Testis (tissue), 3 donors: ENCODE data around the gene CD34. TPM values are rescaled to one million over a fixed set of nuclear protein-coding genes. Genes with fewer than 3 reads are reported as not detected.
A peak's percentile ranks its signal among the peaks of the same experiment; 100 is the strongest.

Source experiments
- DNase-seq: peaks from one replicate; pipeline ENCODE4 v3.0.0-alpha.2; 2019
- H3K27ac ChIP-seq, 2 donors: fragments of 200-600 bp; sonication (generic); one replicate each; pipeline ENCODE4 v1.5.1; 2019
- H3K27me3 ChIP-seq: fragments of 200-600 bp; sonication (generic); one replicate; pipeline ENCODE4 v1.5.1; 2019
- H3K36me3 ChIP-seq: fragments of 200-600 bp; sonication (generic); one replicate; pipeline ENCODE4 v1.5.1; 2017; ENCODE audit warnings: low read depth; ENCODE audit errors: missing control alignments
- H3K4me1 ChIP-seq: fragments of 200-600 bp; sonication (generic); one replicate; pipeline ENCODE4 v1.5.1; 2019
- H3K4me3 ChIP-seq, 2 donors: fragments of 200-600 bp; sonication (generic); one replicate each; pipeline ENCODE4 v1.5.1; 2017 to 2019
- H3K9me3 ChIP-seq: fragments of 200-600 bp; sonication (generic); one replicate; pipeline ENCODE4 v1.5.1; 2017
- POLR2A ChIP-seq: fragments of 450-650 bp; IDR thresholded peaks from one replicate; pipeline ENCODE4 v1.6.1; 2017; ENCODE audit warnings: antibody characterized with exemption, mild to moderate bottlenecking, moderate library complexity
- WGBS, 2 donors: methylation state at CpG; one replicate each; pipeline ENCODE4 v1.1.5; 2018; 5-methylcytosine and 5-hydroxymethylcytosine counted together
- intact Hi-C: fragments of 100-400 bp; cut with DNase I; formaldehyde crosslinking; loops from one replicate; pipeline ENCODE4 v1.15.1; 2023; ENCODE audit warnings: low total_unique reads
- polyA plus RNA-seq: library from polyadenylated mRNA; stranded (reverse); fragments of 350-450 nt; fragmentation: Illumina TruSeq; extraction: RNeasy Lipid Tissue Mini Kit (QIAGEN cat#74804); gene quantifications from one replicate; pipeline ENCODE4 v1.2.3, GENCODE V29; 2014; ENCODE audit warnings: low read depth, low replicate concordance; ENCODE audit not compliant: insufficient read depth
- total RNA-seq, 2 donors: library from RNA; depleted of rRNA; stranded (reverse); fragments of >200 nt; gene quantifications; one replicate each; pipeline ENCODE4 v1.2.3, GENCODE V29; 2016
- TF ChIP-seq, protein P1 (sequence below), 3 experiments: fragments of 450-650 bp in 2 of 3; fragments of 200-600 bp in 1 of 3; sonication (generic) in 1 of 3; IDR thresholded peaks; one replicate each; pipeline ENCODE4 v1.5.1; 2016 to 2019; ENCODE audit warnings: antibody characterized with exemption in 3 of 3, mild to moderate bottlenecking in 2 of 3, moderate library complexity in 1 of 3

Gene CD34
- total and polyA plus RNA-seq, 3 donors from 2014 or later: 28.3 to 70.7 (median 32.5) TPM

DNA sequence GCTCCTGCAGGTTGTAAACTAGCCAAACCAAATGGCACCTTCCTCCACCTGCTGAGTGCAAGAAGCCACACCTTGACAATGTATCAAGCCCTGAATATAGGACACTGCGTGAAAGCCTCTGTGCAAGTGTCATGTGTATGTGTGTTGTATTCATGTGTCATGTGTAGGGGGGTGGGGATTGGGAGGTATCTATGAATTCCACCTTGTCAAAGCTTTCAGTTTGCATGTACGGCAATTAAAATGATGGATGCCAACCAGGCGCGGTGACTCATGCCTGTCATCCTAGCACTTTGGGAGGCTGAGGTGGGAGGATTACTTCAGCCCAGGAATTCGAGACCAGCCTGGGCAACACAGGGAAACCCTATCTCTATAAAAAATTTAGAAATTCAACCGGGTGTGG lies 19.8 kb downstream of the CD34 start:
- intact Hi-C loops: no loop called here
- Histone ChIP-seq H3K4me3 (no peak overlapping the region), H3K27me3 (no peaks in the 10 kb centered on the region), H3K36me3 (no peaks in the 10 kb centered on the region), H3K4me1 (peaks cover 30% of the 10 kb centered on the region), H3K27ac (peak overlapping the region; percentile 26 to 53), H3K9me3 (no peaks in the 10 kb centered on the region)
- TF ChIP-seq, protein P1, sequence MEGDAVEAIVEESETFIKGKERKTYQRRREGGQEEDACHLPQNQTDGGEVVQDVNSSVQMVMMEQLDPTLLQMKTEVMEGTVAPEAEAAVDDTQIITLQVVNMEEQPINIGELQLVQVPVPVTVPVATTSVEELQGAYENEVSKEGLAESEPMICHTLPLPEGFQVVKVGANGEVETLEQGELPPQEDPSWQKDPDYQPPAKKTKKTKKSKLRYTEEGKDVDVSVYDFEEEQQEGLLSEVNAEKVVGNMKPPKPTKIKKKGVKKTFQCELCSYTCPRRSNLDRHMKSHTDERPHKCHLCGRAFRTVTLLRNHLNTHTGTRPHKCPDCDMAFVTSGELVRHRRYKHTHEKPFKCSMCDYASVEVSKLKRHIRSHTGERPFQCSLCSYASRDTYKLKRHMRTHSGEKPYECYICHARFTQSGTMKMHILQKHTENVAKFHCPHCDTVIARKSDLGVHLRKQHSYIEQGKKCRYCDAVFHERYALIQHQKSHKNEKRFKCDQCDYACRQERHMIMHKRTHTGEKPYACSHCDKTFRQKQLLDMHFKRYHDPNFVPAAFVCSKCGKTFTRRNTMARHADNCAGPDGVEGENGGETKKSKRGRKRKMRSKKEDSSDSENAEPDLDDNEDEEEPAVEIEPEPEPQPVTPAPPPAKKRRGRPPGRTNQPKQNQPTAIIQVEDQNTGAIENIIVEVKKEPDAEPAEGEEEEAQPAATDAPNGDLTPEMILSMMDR (IDR thresholded peaks at IDR 0.05): no peak
- TF ChIP-seq POLR2A: no peak
- no peak for DNase-seq
- WGBS, 2 donors: 83 to 92% methylated on average over 6 of the region's 6 CpGs

DNA sequence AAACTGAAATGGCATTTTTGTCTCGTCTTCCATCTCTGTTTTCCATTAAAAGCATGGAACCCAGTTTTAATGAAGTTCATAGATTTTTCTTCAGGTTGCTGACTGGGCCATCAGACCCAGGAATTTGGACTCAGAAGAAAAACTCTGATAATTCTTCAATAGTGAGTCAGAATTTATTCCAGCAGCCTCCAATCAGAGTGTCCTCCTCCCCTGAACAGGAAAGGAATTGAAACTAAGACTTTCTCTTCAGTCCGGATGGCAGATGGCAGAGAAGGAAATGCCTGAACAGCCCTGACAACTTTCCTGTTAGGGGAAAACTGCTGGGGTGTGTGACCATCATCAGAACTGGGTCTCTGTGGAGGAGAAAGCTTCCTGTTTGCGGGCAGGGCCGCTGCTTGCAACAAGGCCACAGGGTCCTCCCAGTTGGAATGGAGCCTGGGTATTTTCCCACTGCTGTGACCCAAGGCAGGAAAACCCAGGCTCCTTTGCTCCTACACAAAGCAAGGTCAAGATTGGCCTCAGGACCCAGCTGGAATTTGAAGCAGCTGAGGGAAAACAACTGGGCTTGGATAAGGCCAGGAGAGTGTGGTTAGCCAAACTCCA lies 20.7 kb downstream of the CD34 start:
- H3K4me3 ChIP-seq: no peak overlapping the region
- intact Hi-C loops: no loop called here
- TF ChIP-seq POLR2A: no peak
- WGBS, 2 donors: 36 to 53% methylated on average over 4 of the region's 4 CpGs
- peak overlapping the region; percentile 26 to 53 for H3K27ac ChIP-seq
- H3K4me1 ChIP-seq: peaks cover 34% of the 10 kb centered on the region
- peak; percentile 80 for DNase-seq
- no peaks in the 10 kb centered on the region for H3K27me3 ChIP-seq
- H3K9me3 ChIP-seq: no peaks in the 10 kb centered on the region
- no peaks in the 10 kb centered on the region for H3K36me3 ChIP-seq

DNA sequence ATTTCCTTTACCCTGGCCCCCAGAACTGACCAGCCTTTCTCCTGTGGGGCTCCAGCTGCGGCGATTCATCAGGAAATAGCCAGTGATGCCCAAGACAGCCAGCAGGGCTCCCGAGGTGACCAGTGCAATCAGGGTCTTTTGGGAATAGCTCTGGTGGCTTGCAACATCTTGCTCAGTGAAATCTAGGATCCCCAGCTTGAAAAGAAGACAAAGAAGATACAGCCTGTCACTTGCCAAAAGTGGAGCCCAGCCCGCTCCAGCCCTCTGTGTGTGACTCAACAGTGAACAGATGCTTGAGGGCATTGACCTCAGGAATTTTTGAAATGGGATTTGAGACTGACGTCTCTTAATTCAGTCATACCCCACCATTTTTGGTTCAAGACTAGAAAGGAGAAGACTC lies 22.3 kb downstream of the CD34 start:
- no peak for DNase-seq
- peaks cover 35% of the 10 kb centered on the region for H3K4me1 ChIP-seq
- intact Hi-C loops: loop anchor here (5.0 kb wide), 1 partner anchor 74 kb away; no protein-coding TSS in a partner anchor
- H3K4me3 ChIP-seq: no peak overlapping the region
- H3K27ac ChIP-seq: peak overlapping the region in 1 of 2 donors; percentile 25
- WGBS, 2 donors: 70 to 77% methylated on average over 5 of the region's 5 CpGs
- H3K27me3 ChIP-seq: no peaks in the 10 kb centered on the region
- H3K36me3 ChIP-seq: no peaks in the 10 kb centered on the region
- TF ChIP-seq POLR2A: no peak
- H3K9me3 ChIP-seq: no peaks in the 10 kb centered on the region

DNA sequence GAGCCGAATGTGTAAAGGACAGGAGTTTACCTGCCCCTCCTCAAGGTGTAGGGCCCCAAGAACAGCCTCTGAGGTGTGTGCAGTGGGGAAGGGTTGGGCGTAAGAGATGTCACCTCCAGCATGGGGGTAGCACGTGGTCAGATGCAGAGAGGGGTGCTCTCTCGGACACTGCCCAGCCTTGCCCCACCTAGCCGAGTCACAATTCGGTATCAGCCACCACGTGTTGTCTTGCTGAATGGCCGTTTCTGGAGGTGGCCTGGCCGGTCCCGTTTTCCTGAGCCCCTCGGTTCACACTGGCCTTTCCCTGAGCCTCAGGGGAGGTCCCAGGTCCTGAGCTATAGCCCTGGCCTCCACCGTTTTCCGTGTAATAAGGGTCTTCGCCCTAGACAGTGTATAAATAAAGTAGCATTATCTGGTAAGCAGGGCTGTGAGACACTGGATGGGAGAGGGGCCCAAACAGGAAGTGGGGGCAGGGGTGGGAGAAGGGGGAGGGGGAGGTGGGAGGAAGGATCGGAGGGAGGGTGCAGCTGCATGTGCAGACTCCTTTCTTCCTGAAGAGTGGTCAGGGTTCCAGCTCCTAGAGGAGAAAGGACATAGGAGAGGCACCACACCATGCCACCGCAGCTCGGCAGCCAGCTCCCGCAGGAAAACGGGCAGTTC lies 23.3 kb downstream of the CD34 start:
- Histone ChIP-seq H3K27me3 (no peaks in the 10 kb centered on the region), H3K4me3 (no peak overlapping the region), H3K9me3 (no peaks in the 10 kb centered on the region), H3K4me1 (peaks cover 35% of the 10 kb centered on the region), H3K27ac (peak overlapping the region in 1 of 2 donors; percentile 34), H3K36me3 (no peaks in the 10 kb centered on the region)
- WGBS, 2 donors: 82 to 84% methylated on average over 9 to 19 of the region's 19 CpGs
- no peak for TF ChIP-seq POLR2A
- TF ChIP-seq, protein P1 (IDR thresholded peaks at IDR 0.05): no peak
- no peak for DNase-seq
- intact Hi-C loops: loop anchor here (5.0 kb wide), 1 partner anchor 75 kb away; no protein-coding TSS in a partner anchor

DNA sequence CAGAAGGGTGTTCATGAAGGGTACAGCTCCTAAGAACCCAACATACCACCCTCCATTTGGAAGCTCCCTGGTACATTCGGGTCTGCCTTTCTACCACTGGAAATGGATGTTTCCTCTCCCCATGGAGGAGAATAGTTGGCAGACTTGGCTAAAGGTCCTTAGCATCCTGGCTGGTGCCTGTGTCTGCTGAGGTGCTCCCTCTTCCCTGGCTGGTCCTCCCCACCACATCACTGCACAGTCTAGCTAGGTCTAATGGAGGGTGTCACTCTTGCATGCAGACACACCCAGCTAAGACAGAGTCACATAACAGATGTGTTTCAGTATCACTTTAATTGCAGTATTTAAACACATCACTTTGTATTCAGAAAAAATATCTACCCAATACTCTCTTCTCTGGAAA lies 24.7 kb downstream of the CD34 start:
- Histone ChIP-seq H3K27me3 (no peaks in the 10 kb centered on the region), H3K9me3 (no peaks in the 10 kb centered on the region), H3K4me1 (peaks cover 30% of the 10 kb centered on the region), H3K4me3 (no peak overlapping the region), H3K36me3 (no peaks in the 10 kb centered on the region), H3K27ac (no peak overlapping the region)
- intact Hi-C loops: loop anchor here (5.0 kb wide), 1 partner anchor 76 kb away; no protein-coding TSS in a partner anchor
- DNase-seq: no peak
- 50 to 75% methylated on average over 1 of the region's 1 CpG for WGBS, 2 donors
- no peak for TF ChIP-seq POLR2A
- TF ChIP-seq, protein P1 (IDR thresholded peaks at IDR 0.05): no peak
